Mucosa of descending colon (tissue), 3 donors: ENCODE results near the gene BCAT1. TPM values are rescaled to one million over a fixed set of nuclear protein-coding genes. Genes with fewer than 3 reads are reported as not detected.

ENCODE experiments used
- ATAC-seq: fragments of 200-7000 bp; cut with Tn5 transposase; one replicate; pipeline ENCODE4 v1.9.1; 2020; ENCODE audit warnings: mild to moderate bottlenecking, moderate library complexity
- DNase-seq, 3 donors: peaks; one replicate each; pipeline ENCODE4 v3.0.0-alpha.2; 2020
- H3K36me3 ChIP-seq: fragments of 200-600 bp; one replicate; pipeline ENCODE4 v1.8.0; 2021; ENCODE audit warnings: low read depth, mild to moderate bottlenecking
- H3K4me1 ChIP-seq: fragments of 200-600 bp; one replicate; pipeline ENCODE4 v1.8.0; 2021; ENCODE audit warnings: low read depth, mild to moderate bottlenecking
- H3K4me3 ChIP-seq: fragments of 200-600 bp; one replicate; pipeline ENCODE4 v1.8.0; 2021; ENCODE audit warnings: mild to moderate bottlenecking
- H3K9me3 ChIP-seq: fragments of 200-600 bp; one replicate; pipeline ENCODE4 v1.8.0; 2021; ENCODE audit warnings: mild to moderate bottlenecking
- CTCF ChIP-seq: fragments of 200-600 bp; IDR thresholded peaks from one replicate; pipeline ENCODE4 v1.8.0; 2022; ENCODE audit warnings: antibody characterized with exemption, mild to moderate bottlenecking
- intact Hi-C, 2 donors: fragments of 100-400 bp; cut with DNase I in 1 of 2; cut with micrococcal nuclease in 1 of 2; formaldehyde crosslinking; loops; one replicate each; pipeline versions ENCODE4 v1.11.0 to v1.11.1; 2022; cut with DNase I, micrococcal nuclease
- total RNA-seq, 3 donors: library from RNA; stranded (reverse); fragmentation: NEBNext Ultra II Directional in 2 of 3; extraction: Animal tissue kit (Norgen Biotek cat#: 25700) in 2 of 3; gene quantifications; one replicate each; pipeline versions ENCODE4 v1.2.1 to v1.2.4, GENCODE V29; 2021 to 2023
- donor health status: DM: no; HTN: no; CAD: no; lungs with moderate emphysema.
- donor health status: DM: no; HTN: no; CAD: no.
- donor health status: DM: no; HTN: yes; CAD: no.

Gene BCAT1
- total RNA-seq, 3 donors from 2014 or later, result 5.3 to 19.7 (median 11.1) TPM

- Histone ChIP-seq H3K36me3 (no peaks in the 10 kb centered on the region), H3K9me3 (no peaks in the 10 kb centered on the region), H3K4me3 (no peak overlapping the region), H3K4me1 (no peaks in the 10 kb centered on the region)
- ATAC-seq (no peak), DNase-seq (no peak)
- TF ChIP-seq CTCF, result no peak
- intact Hi-C loops, result no loop called here
Measured at GRCh38 chr12:24993793-24994192, 44.9 kb upstream of the BCAT1 start.

GRCh38 chr12:24991209-24992049 is 42.5 kb upstream of the BCAT1 start:
- no peak overlapping the region for H3K4me3 ChIP-seq
- intact Hi-C loops, result loop anchor here in 1 of 2 donors (2.0 kb wide), 1 partner anchor 139 kb away; no protein-coding TSS in a partner anchor
- no peak for TF ChIP-seq CTCF
- DNase-seq (peak in 1 of 3 donors; percentile 24), ATAC-seq (peak; percentile 78)
- H3K36me3 ChIP-seq, result no peaks in the 10 kb centered on the region
- H3K4me1 ChIP-seq, result no peaks in the 10 kb centered on the region
- no peaks in the 10 kb centered on the region for H3K9me3 ChIP-seq

GRCh38 chr12:24989216-24989615 is 40.3 kb upstream of the BCAT1 start:
- no peak for DNase-seq
- no peaks in the 10 kb centered on the region for H3K36me3 ChIP-seq
- TF ChIP-seq CTCF, result no peak
- ATAC-seq, result no peak
- H3K4me1 ChIP-seq, result no peaks in the 10 kb centered on the region
- peaks cover 3% of the 10 kb centered on the region for H3K9me3 ChIP-seq
- intact Hi-C loops, result no loop called here
- H3K4me3 ChIP-seq, result no peak overlapping the region

GRCh38 chr12:24982250-24982649 is 33.3 kb upstream of the BCAT1 start:
- no peak for ATAC-seq
- intact Hi-C loops, result no loop called here
- Histone ChIP-seq H3K9me3 (peaks cover 5% of the 10 kb centered on the region), H3K4me3 (no peak overlapping the region), H3K36me3 (no peaks in the 10 kb centered on the region), H3K4me1 (no peaks in the 10 kb centered on the region)
- DNase-seq, result no peak
- TF ChIP-seq CTCF, result no peak

GRCh38 chr12:24979976-24980730 is 31.3 kb upstream of the BCAT1 start:
- H3K36me3 ChIP-seq, result no peaks in the 10 kb centered on the region
- H3K4me3 ChIP-seq, result no peak overlapping the region
- no peaks in the 10 kb centered on the region for H3K4me1 ChIP-seq
- no peak for TF ChIP-seq CTCF
- intact Hi-C loops, result no loop called here
- DNase-seq (no peak), ATAC-seq (no peak)
- H3K9me3 ChIP-seq, result peaks cover 5% of the 10 kb centered on the region
